HG03457 (cell line): ENCODE data around the gene C21orf58.

Experiments used
- ATAC-seq: cut with Tn5 transposase; IDR thresholded peaks from one replicate; pipeline ENCODE4 v1.9.1; 2021; ENCODE audit warnings: moderate number of reproducible peaks; ENCODE audit not compliant: unreplicated experiment

Gene C21orf58

GRCh38 chr21:46264690-46265144 lies 59.0 kb downstream of the C21orf58 start:
- no peak for ATAC-seq

GRCh38 chr21:46264046-46264689 lies 59.5 kb downstream of the C21orf58 start:
- no peak for ATAC-seq

- ATAC-seq, result no peak
These were observed 67.1 kb downstream of the C21orf58 start for GRCh38 chr21:46256501-46256994.

GRCh38 chr21:46255758-46256337 lies 67.8 kb downstream of the C21orf58 start:
- no peak for ATAC-seq

GRCh38 chr21:46255166-46255565 lies 68.5 kb downstream of the C21orf58 start:
- no peak for ATAC-seq

- ATAC-seq, result no peak
These were observed 69.3 kb downstream of the C21orf58 start for GRCh38 chr21:46254208-46254975.

- no peak for ATAC-seq
These were observed 70.0 kb downstream of the C21orf58 start for GRCh38 chr21:46253610-46254124.

- no peak for ATAC-seq
These were observed 70.8 kb downstream of the C21orf58 start for GRCh38 chr21:46252840-46253239.
